Fibroblast of skin of left biceps (primary cell): ENCODE data around the gene SPAG16.
"Not testable (repeated sequence)": the region's sequence is repeated elsewhere in the genome, so short reads cannot be mapped to it uniquely, and the experiment has no call there.

Experiments used
- DNase-seq, 2 experiments: peaks; one replicate each; pipeline ENCODE4 v3.0.0-alpha.2; 2013; ENCODE audit warnings: low read depth in 2 of 2

Gene SPAG16

GRCh38 chr2:213408426-213409070, 124.3 kb downstream of the SPAG16 start:
- not testable (repeated sequence) for DNase-seq

GRCh38 chr2:213410687-213411086, 126.4 kb downstream of the SPAG16 start:
- DNase-seq: not testable (repeated sequence)

- no peak for DNase-seq
Observed at GRCh38 chr2:213411582-213412289, 127.5 kb downstream of the SPAG16 start.

GRCh38 chr2:213415093-213415492, 130.8 kb downstream of the SPAG16 start:
- no peak for DNase-seq

GRCh38 chr2:213416832-213417231, 132.6 kb downstream of the SPAG16 start:
- no peak for DNase-seq

- no peak for DNase-seq
Observed at GRCh38 chr2:213419980-213420379, 135.7 kb downstream of the SPAG16 start.

GRCh38 chr2:213420828-213421385, 136.6 kb downstream of the SPAG16 start:
- DNase-seq: no peak

- no peak for DNase-seq
Observed at GRCh38 chr2:213422211-213422610, 137.9 kb downstream of the SPAG16 start.

- DNase-seq: no peak
Observed at GRCh38 chr2:213425618-213426017, 141.4 kb downstream of the SPAG16 start.

GRCh38 chr2:213429516-213429915, 145.3 kb downstream of the SPAG16 start:
- no peak for DNase-seq

GRCh38 chr2:213443921-213444320, 159.7 kb downstream of the SPAG16 start:
- no peak for DNase-seq

- DNase-seq: no peak
Observed at GRCh38 chr2:213451542-213452239, 167.4 kb downstream of the SPAG16 start.

GRCh38 chr2:213455316-213456008, 171.2 kb downstream of the SPAG16 start:
- DNase-seq: no peak

- no peak for DNase-seq
Observed at GRCh38 chr2:213475433-213475832, 191.2 kb downstream of the SPAG16 start.

- no peak for DNase-seq
Observed at GRCh38 chr2:213476641-213477040, 192.4 kb downstream of the SPAG16 start.

- DNase-seq: no peak
Observed at GRCh38 chr2:213490087-213490486, 205.8 kb downstream of the SPAG16 start.

GRCh38 chr2:213491376-213491775, 207.1 kb downstream of the SPAG16 start:
- no peak for DNase-seq

- DNase-seq: no peak
Observed at GRCh38 chr2:213496226-213496625, 212.0 kb downstream of the SPAG16 start.

- no peak for DNase-seq
Observed at GRCh38 chr2:213500881-213501280, 216.6 kb downstream of the SPAG16 start.

- DNase-seq: no peak
Observed at GRCh38 chr2:213524164-213524563, 239.9 kb downstream of the SPAG16 start.

GRCh38 chr2:213537579-213537978, 253.3 kb downstream of the SPAG16 start:
- no peak for DNase-seq

GRCh38 chr2:213544940-213545339, 260.7 kb downstream of the SPAG16 start:
- no peak for DNase-seq
